HG02884 (cell line): Measurements from ENCODE around the gene PDE4B.

Experiments used
- ATAC-seq: cut with Tn5 transposase; IDR thresholded peaks from one replicate; pipeline ENCODE4 v1.9.1; 2021; ENCODE audit warnings: mild to moderate bottlenecking, moderate library complexity; ENCODE audit not compliant: unreplicated experiment

Gene PDE4B

GRCh38 chr1:66251546-66251945, 458.9 kb downstream of the PDE4B start:
- no peak for ATAC-seq

- ATAC-seq, result peak; percentile 90
These were observed 460.7 kb downstream of the PDE4B start for GRCh38 chr1:66253330-66253921.

DNA sequence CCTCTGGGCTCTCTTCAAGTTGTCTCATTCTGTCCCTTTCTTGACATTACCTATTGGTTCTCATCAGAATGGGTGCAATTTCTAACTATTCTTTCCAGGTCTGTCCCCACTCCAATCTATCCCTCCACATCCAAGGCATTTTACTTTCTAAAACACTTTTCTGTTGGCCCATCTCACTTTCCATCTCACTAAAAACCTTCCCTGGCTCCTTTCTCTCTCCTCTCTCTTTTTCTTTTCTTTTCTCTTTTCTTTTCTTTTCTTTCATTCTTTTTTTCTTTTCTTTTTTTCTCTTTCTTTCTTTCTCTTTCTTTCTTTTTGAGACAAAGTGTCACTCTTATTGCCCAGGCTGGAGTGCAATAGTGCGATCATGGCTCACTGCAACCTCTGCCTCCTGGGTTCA, 462.1 kb downstream of the PDE4B start:
- ATAC-seq, result no peak

DNA sequence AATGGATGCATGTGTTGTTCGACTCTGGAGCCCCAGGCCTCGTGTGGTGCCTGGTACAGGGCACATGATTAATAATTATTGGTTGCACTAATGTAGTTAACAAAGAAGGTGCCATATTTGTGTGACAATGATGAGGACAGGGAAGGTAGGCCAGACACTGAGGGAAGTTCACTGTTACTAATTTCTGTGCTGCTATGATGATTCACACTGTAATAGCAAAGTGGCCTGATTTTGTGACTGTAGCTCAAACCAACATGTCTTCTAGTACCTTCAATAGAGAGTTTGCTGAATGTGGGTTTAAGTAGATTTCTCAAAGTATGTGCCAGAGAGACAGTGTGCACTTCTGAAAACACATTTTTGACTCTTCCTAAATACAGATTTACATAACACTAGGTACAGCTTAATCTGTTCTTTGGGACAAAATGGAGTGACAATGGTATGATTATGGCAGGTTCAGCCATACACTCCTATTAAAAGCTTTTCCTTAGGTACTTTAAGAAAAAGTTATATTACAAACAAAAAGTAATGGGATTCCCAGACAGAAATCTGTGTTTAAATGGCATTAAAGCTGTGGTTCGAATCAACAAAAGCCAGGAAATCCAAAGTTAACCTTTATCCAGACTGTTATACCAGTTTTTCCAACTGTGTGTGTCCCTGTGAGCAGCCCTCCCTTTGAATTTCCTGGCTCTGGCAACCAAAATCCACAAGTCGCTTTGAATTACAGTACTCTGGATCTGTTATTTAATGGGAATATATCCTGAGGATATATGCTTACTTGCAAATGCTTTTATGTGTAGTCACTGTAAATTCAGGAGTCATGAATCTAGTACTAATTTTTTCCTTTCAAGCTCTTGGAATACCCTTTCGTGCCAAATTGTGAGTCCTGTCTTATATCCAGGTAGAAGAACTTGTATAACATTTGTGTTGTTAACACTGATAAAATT, 464.2 kb downstream of the PDE4B start:
- ATAC-seq, result no peak

DNA sequence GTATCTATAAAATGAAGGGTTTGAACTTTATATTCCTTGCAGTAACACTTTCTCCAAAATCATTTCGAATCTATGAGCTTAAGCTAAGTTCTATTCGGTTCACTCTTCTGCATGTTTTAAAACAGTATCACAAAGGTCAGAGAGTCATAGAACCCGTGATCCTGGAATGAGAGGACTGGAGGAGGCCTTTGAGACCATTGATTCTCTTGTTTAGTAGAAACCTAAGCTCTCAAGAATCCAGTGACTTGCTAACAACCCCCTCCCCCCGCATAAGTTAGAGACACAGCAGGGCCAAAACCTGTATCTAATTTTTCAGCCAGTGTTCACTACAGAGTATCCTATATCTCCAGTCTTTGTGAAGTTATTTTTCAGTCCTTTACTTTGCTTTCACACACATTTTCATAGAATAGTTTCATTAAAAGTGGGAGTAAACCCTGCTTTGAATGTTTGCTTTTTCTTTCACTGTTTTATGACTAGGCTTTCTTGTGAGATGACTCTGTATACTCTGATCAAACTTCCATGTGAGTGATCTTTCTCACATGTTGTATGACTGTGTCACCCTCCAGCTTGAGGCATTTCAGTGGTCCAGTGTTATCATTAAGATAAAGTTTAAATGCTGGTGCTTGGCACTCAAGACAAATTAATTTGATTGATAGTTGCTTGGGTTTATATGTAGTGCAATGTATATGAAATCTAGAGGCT, 465.9 kb downstream of the PDE4B start:
- ATAC-seq, result peak; percentile 90

GRCh38 chr1:66261364-66261763, 468.7 kb downstream of the PDE4B start:
- no peak for ATAC-seq

- no peak for ATAC-seq
These were observed 469.7 kb downstream of the PDE4B start for GRCh38 chr1:66262208-66262963.

- ATAC-seq, result no peak
These were observed 472.6 kb downstream of the PDE4B start for GRCh38 chr1:66265268-66265667.

DNA sequence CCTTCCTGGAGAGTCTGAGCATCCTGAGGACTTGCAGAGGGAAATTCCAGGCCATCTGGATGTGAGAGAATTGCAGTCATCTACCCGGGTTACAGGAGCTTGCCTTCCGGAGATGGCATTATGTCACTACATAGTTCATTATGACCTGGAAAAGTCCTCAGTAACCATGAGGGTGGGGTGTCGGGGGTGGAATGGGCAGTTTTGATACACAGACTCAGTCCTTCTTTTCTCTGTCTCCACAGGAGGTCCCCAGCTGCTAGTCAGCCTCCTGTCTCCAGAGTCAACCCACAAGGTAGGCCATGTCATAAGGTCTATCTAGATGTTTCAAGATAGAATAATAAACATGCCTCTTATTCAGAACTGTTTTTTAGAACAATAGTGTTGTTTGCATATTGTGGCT, 473.1 kb downstream of the PDE4B start:
- no peak for ATAC-seq

DNA sequence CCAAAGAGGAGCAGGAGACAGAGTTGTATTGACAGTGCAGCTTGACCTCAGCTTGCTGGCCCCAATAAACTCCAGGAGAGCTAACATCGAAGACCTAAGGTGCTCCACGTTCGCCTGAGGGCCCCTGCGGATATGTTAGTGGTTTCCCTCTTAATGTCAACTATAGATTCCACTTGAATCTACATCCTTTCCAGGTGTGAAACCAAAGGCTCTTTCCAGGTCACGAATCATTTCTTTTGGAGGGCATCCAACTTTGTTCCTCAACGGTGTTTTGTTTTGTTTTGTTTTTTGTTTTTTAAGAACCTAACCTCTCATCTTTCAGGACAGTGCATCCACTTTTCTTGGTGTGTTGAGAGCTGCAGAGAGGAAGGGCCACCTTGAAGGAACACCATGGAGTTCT, 473.7 kb downstream of the PDE4B start:
- no peak for ATAC-seq

DNA sequence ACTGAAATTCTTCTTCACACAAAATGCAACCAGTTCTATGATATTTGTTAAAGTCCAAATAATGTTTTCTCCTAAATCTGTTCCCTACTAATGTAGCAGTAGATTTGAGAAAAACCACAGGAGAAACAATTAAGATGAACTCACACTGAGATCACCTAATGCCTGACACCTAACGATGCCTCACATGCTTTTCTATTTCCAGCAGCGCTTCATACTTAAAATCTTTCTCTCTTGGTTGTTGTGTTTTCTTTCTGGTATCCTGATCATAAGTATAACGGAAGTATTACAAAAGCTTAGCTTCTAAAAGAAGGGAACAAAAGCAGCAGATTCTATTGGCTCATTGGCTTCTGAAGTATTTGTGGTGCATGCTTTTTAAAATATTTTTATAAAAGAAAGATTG, 474.1 kb downstream of the PDE4B start:
- ATAC-seq, result no peak

DNA sequence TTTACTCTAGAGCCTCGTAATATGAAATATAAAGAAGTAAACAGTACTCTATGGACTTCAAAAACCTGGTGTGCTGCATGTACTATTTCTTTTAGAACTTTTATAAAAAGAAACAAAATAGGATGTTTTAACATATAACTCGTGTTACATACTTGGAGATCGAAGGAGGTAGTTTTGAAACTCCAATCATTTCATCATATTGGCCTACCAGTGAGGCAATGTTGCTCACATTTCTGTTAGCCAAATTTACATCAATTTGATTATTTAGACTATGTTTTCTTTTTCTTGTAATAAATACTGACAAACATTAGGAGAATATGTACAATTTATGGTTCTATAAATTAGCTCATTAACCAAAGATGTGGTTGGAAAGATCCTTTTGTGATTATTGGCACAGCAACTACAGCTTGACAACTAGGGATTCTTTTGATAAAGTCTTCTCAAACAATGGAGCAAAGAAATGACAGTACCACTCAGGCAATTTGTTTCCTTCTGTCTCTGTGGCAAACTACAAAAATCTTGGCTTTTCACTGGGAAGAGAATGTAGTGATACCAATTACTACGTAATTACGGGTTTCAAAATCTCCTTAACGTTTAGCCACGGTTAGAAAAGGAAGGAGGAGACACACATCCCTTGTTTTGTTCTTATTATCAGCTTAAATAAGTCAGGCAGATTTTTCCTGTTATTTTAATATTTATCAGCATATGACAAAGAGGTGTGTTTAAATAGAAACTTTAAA, 474.7 kb downstream of the PDE4B start:
- ATAC-seq, result no peak

- ATAC-seq, result no peak
These were observed 476.5 kb downstream of the PDE4B start for GRCh38 chr1:66269222-66269621.

- ATAC-seq, result no peak
These were observed 477.6 kb downstream of the PDE4B start for GRCh38 chr1:66270119-66270812.

GRCh38 chr1:66271216-66271903, 478.7 kb downstream of the PDE4B start:
- ATAC-seq, result no peak

GRCh38 chr1:66271904-66272254, 479.2 kb downstream of the PDE4B start:
- ATAC-seq, result no peak

DNA sequence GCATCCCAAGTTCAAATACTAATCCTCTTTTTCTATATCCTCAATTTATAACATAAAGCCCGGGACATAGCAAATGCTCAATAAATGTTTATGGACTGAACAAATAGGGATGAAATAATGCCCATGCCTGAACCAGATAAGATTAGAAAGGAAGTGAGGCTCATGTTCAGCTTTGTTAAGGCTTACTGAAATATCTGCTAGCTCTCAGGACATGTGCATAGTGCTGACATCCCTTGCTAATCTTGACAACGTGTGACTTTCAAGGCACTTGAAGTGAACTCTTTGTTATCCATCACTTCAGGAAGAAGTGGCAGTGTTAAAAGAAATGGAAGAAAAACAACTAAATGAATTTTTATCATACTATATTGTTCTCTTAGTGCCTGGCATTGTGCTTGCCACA, 481.0 kb downstream of the PDE4B start:
- ATAC-seq, result no peak

DNA sequence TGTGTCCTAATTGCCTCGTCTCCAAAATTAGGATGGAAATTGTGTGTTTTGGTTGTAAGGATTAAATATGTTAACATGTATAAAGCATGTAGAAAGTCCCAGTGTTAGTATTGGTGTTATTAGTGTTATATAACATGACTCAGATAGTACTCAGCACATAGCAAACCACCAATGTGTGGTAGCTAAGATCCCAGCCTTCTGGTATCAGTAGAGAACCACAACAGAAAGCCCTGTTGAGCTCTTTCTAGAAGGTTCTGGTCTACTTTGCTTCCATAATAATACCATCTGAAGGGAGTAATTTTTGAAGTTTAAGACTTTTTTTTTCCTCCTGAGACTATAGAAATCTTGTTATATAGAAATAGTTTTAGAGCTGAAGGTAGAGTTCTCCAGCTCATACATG, 481.9 kb downstream of the PDE4B start:
- ATAC-seq, result peak; percentile 21

- no peak for ATAC-seq
These were observed 482.4 kb downstream of the PDE4B start for GRCh38 chr1:66275083-66275482.
